ENCODE results near the gene IFNL1. TPM values are rescaled to one million over a fixed set of nuclear protein-coding genes. Genes with fewer than 3 reads are reported as not detected.

The IFNL1 gene
- total RNA-seq, 2 experiments from 2014 or later = not detected

DNA sequence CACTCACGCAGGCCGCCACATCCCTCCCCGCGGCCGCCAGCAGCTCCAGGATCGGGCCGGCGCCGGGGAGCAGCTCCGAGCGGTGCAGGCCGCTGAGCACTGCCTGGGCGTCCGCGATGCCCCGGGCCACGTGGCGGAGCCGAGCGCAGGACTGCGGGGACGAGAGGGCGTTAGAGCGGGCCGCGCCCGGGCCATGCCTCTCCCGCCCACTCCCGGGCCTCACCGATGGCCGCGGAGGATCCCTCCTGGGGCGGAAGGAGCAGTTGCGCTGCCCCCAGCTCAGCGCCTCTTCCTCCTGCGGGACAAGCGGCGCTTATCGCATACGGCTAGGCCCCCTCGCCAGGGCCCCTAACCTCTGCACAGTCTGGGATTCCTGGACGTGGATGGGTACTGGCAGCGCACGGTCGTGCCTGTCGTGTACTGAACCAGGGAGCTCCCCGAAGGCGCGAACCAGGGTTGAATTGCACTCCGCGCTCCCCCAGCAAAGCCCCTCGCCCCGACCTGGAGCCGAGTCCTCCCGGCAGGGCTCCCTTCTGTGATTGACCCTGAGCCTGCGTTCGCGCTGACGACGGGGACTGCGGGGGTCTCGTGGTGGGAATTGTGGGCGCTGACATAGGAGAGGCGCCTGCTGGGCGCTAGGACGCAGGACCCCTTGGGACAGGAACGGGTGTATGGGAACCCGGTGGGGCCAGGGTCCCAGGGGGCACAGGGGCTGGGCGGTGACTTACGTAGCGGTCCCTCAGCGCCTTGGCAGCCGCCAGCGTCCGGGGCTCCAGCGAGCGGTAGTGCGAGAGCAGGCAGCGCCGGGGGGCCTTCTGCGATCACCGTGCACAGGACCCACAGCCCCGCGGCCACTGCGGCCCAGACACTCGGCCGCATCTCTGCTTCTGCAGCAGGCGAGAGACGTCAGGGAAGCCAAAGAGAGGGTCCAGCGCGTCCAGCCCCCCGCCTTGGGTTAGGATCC, 48.2 kb upstream of the IFNL1 start:
- DNase-seq (ENCODE audit: low spot score) = no peak
- BruUV-seq (replicated peaks) = no TSS peak
- ChIA-PET POLR2A (no interaction called here), CTCF (ENCODE audit: unreplicated experiment) (no interaction called here)
- no peaks in the 10 kb centered on the region for H3K79me2 ChIP-seq (ENCODE audit: insufficient read depth, low read depth, low read length)
- no peaks in the 10 kb centered on the region for H3K4me1 ChIP-seq (ENCODE audit: insufficient read depth, low read length, poor library complexity, severe bottlenecking)
- no peaks in the 10 kb centered on the region for H4K20me1 ChIP-seq (ENCODE audit: insufficient read depth, low read length)
- TF ChIP-seq, protein P1, sequence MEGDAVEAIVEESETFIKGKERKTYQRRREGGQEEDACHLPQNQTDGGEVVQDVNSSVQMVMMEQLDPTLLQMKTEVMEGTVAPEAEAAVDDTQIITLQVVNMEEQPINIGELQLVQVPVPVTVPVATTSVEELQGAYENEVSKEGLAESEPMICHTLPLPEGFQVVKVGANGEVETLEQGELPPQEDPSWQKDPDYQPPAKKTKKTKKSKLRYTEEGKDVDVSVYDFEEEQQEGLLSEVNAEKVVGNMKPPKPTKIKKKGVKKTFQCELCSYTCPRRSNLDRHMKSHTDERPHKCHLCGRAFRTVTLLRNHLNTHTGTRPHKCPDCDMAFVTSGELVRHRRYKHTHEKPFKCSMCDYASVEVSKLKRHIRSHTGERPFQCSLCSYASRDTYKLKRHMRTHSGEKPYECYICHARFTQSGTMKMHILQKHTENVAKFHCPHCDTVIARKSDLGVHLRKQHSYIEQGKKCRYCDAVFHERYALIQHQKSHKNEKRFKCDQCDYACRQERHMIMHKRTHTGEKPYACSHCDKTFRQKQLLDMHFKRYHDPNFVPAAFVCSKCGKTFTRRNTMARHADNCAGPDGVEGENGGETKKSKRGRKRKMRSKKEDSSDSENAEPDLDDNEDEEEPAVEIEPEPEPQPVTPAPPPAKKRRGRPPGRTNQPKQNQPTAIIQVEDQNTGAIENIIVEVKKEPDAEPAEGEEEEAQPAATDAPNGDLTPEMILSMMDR (conservative IDR thresholded peaks at IDR 0.05; ENCODE audit: low read length) = no peak
- TF ChIP-seq EZH2phosphoT487 (IDR thresholded peaks at IDR 0.05; ENCODE audit: borderline replicate concordance, low read depth, low read length) = no peak
- no peak overlapping the region for H2AFZ ChIP-seq (ENCODE audit: low read length)
- H3K4me3 ChIP-seq (ENCODE audit: low read depth, low read length, poor library complexity, severe bottlenecking) = no peak overlapping the region
- intact Hi-C loops (cut with micrococcal nuclease; ENCODE audit: unreplicated experiment) = no loop called here
- no peak overlapping the region for H3K4me2 ChIP-seq (ENCODE audit: low read length)
- H3K9me2 ChIP-seq (ENCODE audit: insufficient read depth, low read length) = no peaks in the 10 kb centered on the region
- no peak overlapping the region for H3K27ac ChIP-seq (ENCODE audit: low read depth, low read length, poor library complexity, severe bottlenecking)
- H3K9me3 ChIP-seq (ENCODE audit: low read length) = no peaks in the 10 kb centered on the region
- H3K36me3 ChIP-seq (ENCODE audit: insufficient read depth, low read length) = no peaks in the 10 kb centered on the region

DNA sequence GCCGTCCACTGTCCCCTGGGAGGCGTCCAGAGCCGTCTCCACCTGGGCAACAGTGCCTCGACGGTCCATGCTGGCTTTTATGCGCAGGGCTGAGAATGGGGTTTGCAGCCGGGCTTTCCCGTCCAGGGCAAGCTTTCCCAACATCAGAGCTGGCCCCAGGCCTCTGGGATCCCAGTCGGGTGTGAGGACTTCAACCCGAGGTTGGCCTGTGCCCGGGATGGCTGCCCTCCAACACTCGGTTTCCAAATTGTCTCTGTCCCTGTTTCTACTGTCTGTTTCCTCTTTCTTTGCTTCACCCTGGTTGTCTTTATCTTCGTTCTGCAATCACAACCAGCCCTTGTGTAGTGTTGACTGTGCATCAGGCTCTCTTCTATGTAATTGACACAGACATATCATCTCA, 47.4 kb upstream of the IFNL1 start, which contains the start of gene IFNL4:
IFNL4 (minus strand) TSS at position 51 of the 400 bp plus-strand sequence.
- Histone ChIP-seq H3K4me2 (ENCODE audit: low read length) (no peak within 1 kb of the TSS), H4K20me1 (ENCODE audit: insufficient read depth, low read length) (no peaks in the 10 kb centered on the region), H3K36me3 (ENCODE audit: insufficient read depth, low read length) (no peaks in the 10 kb centered on the region), H3K9me3 (ENCODE audit: low read length) (no peaks in the 10 kb centered on the region), H3K4me1 (ENCODE audit: insufficient read depth, low read length, poor library complexity, severe bottlenecking) (no peaks in the 10 kb centered on the region), H2AFZ (ENCODE audit: low read length) (no peak within 1 kb of the TSS), H3K4me3 (ENCODE audit: low read depth, low read length, poor library complexity, severe bottlenecking) (no peak within 1 kb of the TSS), H3K27ac (ENCODE audit: low read depth, low read length, poor library complexity, severe bottlenecking) (no peak within 1 kb of the TSS), H3K79me2 (ENCODE audit: insufficient read depth, low read depth, low read length) (no peaks in the 10 kb centered on the region), H3K9me2 (ENCODE audit: insufficient read depth, low read length) (no peaks in the 10 kb centered on the region)
- POLR2A ChIA-PET = no interaction called here
- TF ChIP-seq, protein P1 (conservative IDR thresholded peaks at IDR 0.05; ENCODE audit: low read length) = no peak
- no peak for TF ChIP-seq EZH2phosphoT487 (IDR thresholded peaks at IDR 0.05; ENCODE audit: borderline replicate concordance, low read depth, low read length)
- CTCF ChIA-PET (ENCODE audit: unreplicated experiment) = no interaction called here
- no peak for DNase-seq (ENCODE audit: low spot score)
- intact Hi-C loops (cut with micrococcal nuclease; ENCODE audit: unreplicated experiment) = no loop called here
- no TSS peak for BruUV-seq (replicated peaks)

DNA sequence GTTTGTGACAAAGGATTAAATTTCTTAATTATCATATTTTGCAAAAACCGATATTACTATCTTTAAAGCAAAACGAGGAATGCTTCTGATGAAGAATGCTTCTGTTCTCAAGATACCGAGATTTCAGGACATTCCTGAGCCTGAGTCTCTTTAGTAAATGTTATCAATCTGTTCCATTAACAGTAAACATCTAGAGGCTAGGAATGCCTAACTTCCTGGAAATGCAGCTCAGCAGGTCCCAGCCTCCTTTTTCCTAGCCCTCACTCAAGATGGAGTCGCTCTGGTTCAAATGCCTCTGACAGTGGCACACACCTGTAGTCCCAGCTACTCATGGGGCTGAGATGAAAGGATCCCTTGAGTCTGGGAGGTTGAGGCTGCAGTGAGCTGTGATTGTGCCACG, 45.1 kb upstream of the IFNL1 start:
- Histone ChIP-seq H2AFZ (ENCODE audit: low read length) (no peak overlapping the region), H3K4me3 (ENCODE audit: low read depth, low read length, poor library complexity, severe bottlenecking) (no peak overlapping the region), H4K20me1 (ENCODE audit: insufficient read depth, low read length) (no peaks in the 10 kb centered on the region), H3K9me2 (ENCODE audit: insufficient read depth, low read length) (no peaks in the 10 kb centered on the region), H3K4me1 (ENCODE audit: insufficient read depth, low read length, poor library complexity, severe bottlenecking) (no peaks in the 10 kb centered on the region), H3K36me3 (ENCODE audit: insufficient read depth, low read length) (no peaks in the 10 kb centered on the region), H3K27ac (ENCODE audit: low read depth, low read length, poor library complexity, severe bottlenecking) (no peak overlapping the region), H3K4me2 (ENCODE audit: low read length) (no peak overlapping the region), H3K9me3 (ENCODE audit: low read length) (no peaks in the 10 kb centered on the region), H3K79me2 (ENCODE audit: insufficient read depth, low read depth, low read length) (no peaks in the 10 kb centered on the region)
- DNase-seq (ENCODE audit: low spot score) = no peak
- intact Hi-C loops (cut with micrococcal nuclease; ENCODE audit: unreplicated experiment) = no loop called here
- ChIA-PET CTCF (ENCODE audit: unreplicated experiment) (no interaction called here), POLR2A (interaction anchor here (1.7 kb wide), 1 partner anchor 11 kb away, joined by 4 read pairs; no protein-coding TSS in a partner anchor)
- no peak for TF ChIP-seq EZH2phosphoT487 (IDR thresholded peaks at IDR 0.05; ENCODE audit: borderline replicate concordance, low read depth, low read length)
- TF ChIP-seq, protein P1 (conservative IDR thresholded peaks at IDR 0.05; ENCODE audit: low read length) = no peak
- no TSS peak for BruUV-seq (replicated peaks)
